HG02571 (cell line): ENCODE measurements around the gene NECAB3.

Experiments used
- ATAC-seq: cut with Tn5 transposase; IDR thresholded peaks from one replicate; pipeline ENCODE4 v1.9.1; 2021; ENCODE audit warnings: mild to moderate bottlenecking, moderate library complexity; ENCODE audit not compliant: unreplicated experiment

NECAB3 gene

GRCh38 chr20:33679758-33680485, 5.7 kb upstream of the NECAB3 start:
- ATAC-seq, result peak; percentile 51

- ATAC-seq, result no peak
Measured at GRCh38 chr20:33677991-33678702, 3.9 kb upstream of the NECAB3 start.

GRCh38 chr20:33676652-33677645, 2.7 kb upstream of the NECAB3 start:
- no peak for ATAC-seq

GRCh38 chr20:33676121-33676520, 1.9 kb upstream of the NECAB3 start:
- ATAC-seq, result no peak

- no peak for ATAC-seq
Measured at GRCh38 chr20:33675136-33675959, 1.1 kb upstream of the NECAB3 start.

GRCh38 chr20:33673410-33674293, 576 bp downstream of the NECAB3 start:
- ATAC-seq, result peak; percentile 16

GRCh38 chr20:33673114-33673409, 1.2 kb downstream of the NECAB3 start:
- no peak for ATAC-seq

GRCh38 chr20:33672426-33673113, 1.7 kb downstream of the NECAB3 start:
- no peak for ATAC-seq

- no peak for ATAC-seq
Measured at GRCh38 chr20:33671573-33672288, 2.5 kb downstream of the NECAB3 start.

GRCh38 chr20:33670715-33671499, 3.3 kb downstream of the NECAB3 start:
- ATAC-seq, result no peak

GRCh38 chr20:33669873-33670640, 4.2 kb downstream of the NECAB3 start:
- no peak for ATAC-seq

GRCh38 chr20:33669224-33669623, 5.0 kb downstream of the NECAB3 start:
- no peak for ATAC-seq

GRCh38 chr20:33668466-33669155, 5.6 kb downstream of the NECAB3 start:
- no peak for ATAC-seq

GRCh38 chr20:33667676-33668465, 6.4 kb downstream of the NECAB3 start:
- ATAC-seq, result peak; percentile 30

- ATAC-seq, result peak; percentile 4
Measured at GRCh38 chr20:33667245-33667675, 7.0 kb downstream of the NECAB3 start.
